HUES64 (cell line): ENCODE measurements around the gene CDK6.

Experiments used
- H3K27ac ChIP-seq: 2 replicates; pipeline ENCODE4 v1.7.0; 2013; ENCODE audit warnings: low read depth, low read length, inconsistent platforms
- H3K27me3 ChIP-seq: 2 replicates; pipeline ENCODE4 v1.6.1; 2013; ENCODE audit warnings: mild to moderate bottlenecking, low read length; ENCODE audit not compliant: insufficient read depth
- H3K36me3 ChIP-seq: 2 replicates; pipeline ENCODE4 v1.6.1; 2013; ENCODE audit warnings: mild to moderate bottlenecking, low read length; ENCODE audit not compliant: insufficient read depth
- H3K4me1 ChIP-seq: 2 replicates; pipeline ENCODE4 v1.6.1; 2013; ENCODE audit warnings: mild to moderate bottlenecking, low read length, moderate library complexity; ENCODE audit not compliant: insufficient read depth
- H3K4me3 ChIP-seq: 2 replicates; pipeline ENCODE4 v1.5.1; 2013; ENCODE audit warnings: mild to moderate bottlenecking, low read length, moderate library complexity
- H3K9ac ChIP-seq: 2 replicates; pipeline ENCODE4 v1.6.1; 2013; ENCODE audit warnings: mild to moderate bottlenecking, low read depth, low read length
- H3K9me3 ChIP-seq: 2 replicates; pipeline ENCODE4 v1.6.1; 2013; ENCODE audit warnings: low read depth, low read length; ENCODE audit not compliant: insufficient read depth
- WGBS: fragments of 150-250, 120-280 bp; methylation state at CpG from one replicate; pipeline ENCODE4 v1.1.7; 2013; ENCODE audit warnings: missing lambda C conversion rate; 5-methylcytosine and 5-hydroxymethylcytosine counted together

CDK6 gene

GRCh38 chr7:92717623-92717992 lies 118.8 kb downstream of the CDK6 start:
- H3K27ac ChIP-seq, result no peak overlapping the region
- H3K9me3 ChIP-seq, result no peaks in the 10 kb centered on the region
- H3K36me3 ChIP-seq, result no peaks in the 10 kb centered on the region
- H3K27me3 ChIP-seq, result no peaks in the 10 kb centered on the region
- WGBS, result 97% methylated on average over 7 of the region's 7 CpGs
- no peak overlapping the region for H3K9ac ChIP-seq
- no peak overlapping the region for H3K4me3 ChIP-seq
- no peaks in the 10 kb centered on the region for H3K4me1 ChIP-seq

GRCh38 chr7:92716825-92717580 lies 119.4 kb downstream of the CDK6 start:
- no peaks in the 10 kb centered on the region for H3K36me3 ChIP-seq
- peaks cover 3% of the 10 kb centered on the region; the same call in 1 of the 2 replicates for H3K4me1 ChIP-seq
- no peak overlapping the region for H3K9ac ChIP-seq
- no peak overlapping the region for H3K4me3 ChIP-seq
- WGBS, result 92% methylated on average over 4 of the region's 4 CpGs
- H3K27ac ChIP-seq, result no peak overlapping the region
- no peaks in the 10 kb centered on the region for H3K27me3 ChIP-seq
- H3K9me3 ChIP-seq, result no peaks in the 10 kb centered on the region

GRCh38 chr7:92715963-92716362 lies 120.4 kb downstream of the CDK6 start:
- Histone ChIP-seq H3K27ac (no peak overlapping the region), H3K9ac (no peak overlapping the region), H3K9me3 (no peaks in the 10 kb centered on the region), H3K4me1 (peaks cover 4% of the 10 kb centered on the region; the same call in 1 of the 2 replicates), H3K36me3 (no peaks in the 10 kb centered on the region), H3K4me3 (no peak overlapping the region), H3K27me3 (no peaks in the 10 kb centered on the region)
- WGBS, result 91% methylated on average over 2 of the region's 2 CpGs

DNA sequence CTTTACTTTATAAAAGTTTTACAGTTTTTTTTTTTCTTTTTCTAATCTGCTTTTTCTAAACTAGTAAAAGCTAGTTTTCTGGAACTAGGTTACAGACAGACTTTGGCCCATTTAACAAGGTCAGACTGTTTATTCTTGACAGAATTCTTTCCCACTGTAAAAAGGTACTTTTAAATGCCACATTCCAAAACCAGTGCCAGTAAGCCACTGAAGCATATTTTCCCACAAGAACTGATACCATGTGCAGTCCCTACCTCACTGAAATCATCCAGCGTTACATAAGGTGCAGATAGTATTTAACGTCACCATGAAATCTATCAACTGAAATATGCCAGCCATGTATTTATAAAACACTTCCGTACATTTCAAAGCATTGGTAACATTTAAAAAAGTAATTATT lies 121.6 kb downstream of the CDK6 start:
- 93% methylated on average over 2 of the region's 3 CpGs for WGBS
- Histone ChIP-seq H3K27ac (no peak overlapping the region), H3K27me3 (no peaks in the 10 kb centered on the region), H3K4me3 (no peak overlapping the region), H3K9ac (no peak overlapping the region), H3K9me3 (no peaks in the 10 kb centered on the region), H3K36me3 (no peaks in the 10 kb centered on the region), H3K4me1 (peaks cover 5% of the 10 kb centered on the region; the same call in 1 of the 2 replicates)

DNA sequence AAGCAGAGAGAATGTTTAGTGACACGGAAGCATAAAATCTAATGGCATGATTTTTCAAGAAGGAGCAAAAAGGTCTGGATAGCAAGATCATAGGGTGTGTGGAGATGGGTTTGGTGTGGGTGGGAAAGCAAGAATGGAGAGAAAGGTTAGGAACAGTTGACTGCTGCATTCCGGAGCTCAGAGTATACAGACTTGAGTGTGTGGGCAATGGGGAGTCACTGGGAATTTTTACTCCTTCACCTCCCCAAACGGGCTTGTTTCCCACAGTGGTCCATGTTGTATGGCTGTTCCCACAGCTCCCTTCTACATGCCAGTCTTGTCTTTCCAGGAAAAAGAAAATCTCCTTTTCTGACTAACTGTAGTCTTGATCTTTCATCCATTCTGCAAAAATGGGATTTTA lies 122.1 kb downstream of the CDK6 start:
- WGBS, result 82% methylated on average over 3 of the region's 3 CpGs
- H3K36me3 ChIP-seq, result no peaks in the 10 kb centered on the region

DNA sequence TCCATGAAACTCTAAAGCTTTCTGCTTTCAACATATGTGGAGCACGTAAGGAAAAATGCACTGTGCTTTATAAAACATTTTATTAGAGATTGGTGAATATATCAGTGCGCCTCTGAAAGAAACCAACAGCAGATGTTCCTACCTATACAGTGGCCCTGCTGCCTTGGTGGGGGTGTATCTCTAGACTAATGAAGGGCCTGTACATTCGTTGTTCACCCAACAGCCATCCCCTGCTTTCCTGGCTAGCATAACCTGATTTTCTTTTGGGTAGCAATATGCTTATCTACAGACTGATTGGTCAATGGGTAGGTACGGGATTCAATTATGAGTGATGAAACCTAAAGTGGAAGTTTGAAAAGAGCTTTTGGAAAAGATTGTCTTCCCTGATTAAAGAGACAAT lies 126.5 kb downstream of the CDK6 start:
- no peak overlapping the region for H3K4me3 ChIP-seq
- H3K4me1 ChIP-seq, result peaks cover 12% of the 10 kb centered on the region
- no peak overlapping the region for H3K9ac ChIP-seq
- no peaks in the 10 kb centered on the region for H3K27me3 ChIP-seq
- peaks cover 5% of the 10 kb centered on the region; the same call in 1 of the 2 replicates for H3K9me3 ChIP-seq
- H3K27ac ChIP-seq, result no peak overlapping the region
- no peaks in the 10 kb centered on the region for H3K36me3 ChIP-seq
- WGBS, result 92% methylated on average over 2 of the region's 4 CpGs

More for the DNA sequence above, 122.1 kb downstream of the CDK6 start:
- Histone ChIP-seq H3K9ac (no peak overlapping the region), H3K4me1 (peaks cover 9% of the 10 kb centered on the region; the same call in 1 of the 2 replicates), H3K27me3 (no peaks in the 10 kb centered on the region), H3K27ac (no peak overlapping the region), H3K9me3 (no peaks in the 10 kb centered on the region), H3K4me3 (no peak overlapping the region)

DNA sequence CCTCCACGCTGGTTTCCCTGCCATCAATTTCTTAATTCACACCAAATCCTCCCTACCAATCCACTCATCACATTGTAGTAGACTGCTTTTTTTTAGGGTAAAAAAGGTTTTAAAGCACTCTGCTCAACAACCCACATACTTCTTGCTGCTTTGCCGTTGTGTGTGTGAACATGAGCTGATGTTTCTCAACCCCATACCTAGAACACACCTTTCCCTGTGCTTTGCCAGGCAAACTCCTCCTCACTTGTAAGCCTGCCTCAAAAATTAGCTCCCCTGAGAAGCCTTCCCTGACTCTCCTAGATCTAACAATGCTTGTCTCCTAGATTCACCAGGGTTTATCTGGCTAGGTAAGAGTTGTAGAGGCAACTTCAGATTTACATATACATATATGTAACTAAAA lies 127.2 kb downstream of the CDK6 start:
- H3K9me3 ChIP-seq, result peaks cover 7% of the 10 kb centered on the region; the same call in 1 of the 2 replicates
- H3K4me3 ChIP-seq, result no peak overlapping the region
- H3K9ac ChIP-seq, result no peak overlapping the region
- no peaks in the 10 kb centered on the region for H3K36me3 ChIP-seq
- no peaks in the 10 kb centered on the region for H3K27me3 ChIP-seq
- H3K27ac ChIP-seq, result no peak overlapping the region
- H3K4me1 ChIP-seq, result peaks cover 12% of the 10 kb centered on the region
- 92% methylated on average over 2 of the region's 2 CpGs for WGBS

GRCh38 chr7:92708111-92709042 lies 128.0 kb downstream of the CDK6 start:
- WGBS, result 100% methylated on average over 2 of the region's 5 CpGs
- Histone ChIP-seq H3K4me1 (peaks cover 12% of the 10 kb centered on the region), H3K36me3 (no peaks in the 10 kb centered on the region), H3K27me3 (no peaks in the 10 kb centered on the region), H3K9ac (no peak overlapping the region), H3K4me3 (no peak overlapping the region), H3K9me3 (peaks cover 7% of the 10 kb centered on the region; the same call in 1 of the 2 replicates), H3K27ac (no peak overlapping the region)

DNA sequence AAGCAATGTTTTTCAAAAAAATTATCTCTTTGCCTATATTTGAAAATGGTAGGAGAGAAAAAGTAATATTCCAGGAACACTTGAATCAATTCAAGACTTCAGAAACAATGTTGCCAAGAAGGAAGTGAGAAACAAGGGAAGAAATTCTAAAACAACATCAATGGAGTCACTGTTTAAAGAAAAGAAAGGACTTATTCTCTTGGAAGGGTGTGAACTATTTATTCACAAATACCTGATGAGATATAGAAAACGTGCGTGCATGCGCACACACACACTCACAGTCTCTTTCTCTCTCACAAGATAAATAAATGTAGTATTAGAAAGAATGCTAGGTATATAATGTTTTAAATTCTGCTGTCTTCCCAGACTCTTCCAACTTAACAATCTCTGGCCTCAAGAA lies 128.9 kb downstream of the CDK6 start:
- no peak overlapping the region for H3K4me3 ChIP-seq
- peaks cover 12% of the 10 kb centered on the region for H3K4me1 ChIP-seq
- H3K9me3 ChIP-seq, result peaks cover 7% of the 10 kb centered on the region; the same call in 1 of the 2 replicates
- H3K27me3 ChIP-seq, result no peaks in the 10 kb centered on the region
- no peak overlapping the region for H3K9ac ChIP-seq
- WGBS, result no CpG with 5 or more reads among the region's 3 CpGs
- H3K27ac ChIP-seq, result no peak overlapping the region
- H3K36me3 ChIP-seq, result no peaks in the 10 kb centered on the region

DNA sequence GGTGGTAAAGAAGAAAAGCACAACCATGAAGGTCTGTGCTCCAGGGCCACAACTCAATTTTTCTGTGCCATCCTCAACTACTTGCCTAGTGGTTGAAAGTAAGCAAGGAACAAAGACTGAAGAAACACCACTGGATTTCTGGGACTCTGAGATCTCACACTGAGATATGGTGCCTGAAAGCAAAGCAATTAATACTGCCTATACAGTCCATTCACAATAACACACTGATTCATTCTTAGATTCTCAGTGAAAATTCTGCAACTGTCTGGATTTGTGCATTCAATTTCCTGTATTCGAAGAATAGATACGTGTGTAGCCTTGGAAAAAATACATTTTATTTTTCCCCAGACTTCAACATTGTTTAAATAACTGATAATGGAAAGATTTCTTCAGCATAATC lies 129.8 kb downstream of the CDK6 start:
- Histone ChIP-seq H3K9me3 (peaks cover 7% of the 10 kb centered on the region; the same call in 1 of the 2 replicates), H3K27ac (no peak overlapping the region), H3K4me1 (peaks cover 8% of the 10 kb centered on the region), H3K36me3 (no peaks in the 10 kb centered on the region), H3K9ac (no peak overlapping the region), H3K27me3 (no peaks in the 10 kb centered on the region), H3K4me3 (no peak overlapping the region)
- 100% methylated on average over 2 of the region's 2 CpGs for WGBS

GRCh38 chr7:92705831-92706230 lies 130.5 kb downstream of the CDK6 start:
- no peaks in the 10 kb centered on the region for H3K27me3 ChIP-seq
- peaks cover 7% of the 10 kb centered on the region; the same call in 1 of the 2 replicates for H3K9me3 ChIP-seq
- no peak overlapping the region for H3K9ac ChIP-seq
- peaks cover 8% of the 10 kb centered on the region for H3K4me1 ChIP-seq
- WGBS, result 96% methylated on average over 1 of the region's 1 CpG
- no peak overlapping the region for H3K27ac ChIP-seq
- no peak overlapping the region for H3K4me3 ChIP-seq
- H3K36me3 ChIP-seq, result no peaks in the 10 kb centered on the region
